ENCODE results near the gene PEDS1. TPM values are rescaled to one million over a fixed set of nuclear protein-coding genes. Genes with fewer than 3 reads are reported as not detected.

Gene PEDS1
- total and polyA plus RNA-seq, 2 of the 4 experiments (the other 2 are of a cell fraction): 24.0 to 59.9 TPM

DNA sequence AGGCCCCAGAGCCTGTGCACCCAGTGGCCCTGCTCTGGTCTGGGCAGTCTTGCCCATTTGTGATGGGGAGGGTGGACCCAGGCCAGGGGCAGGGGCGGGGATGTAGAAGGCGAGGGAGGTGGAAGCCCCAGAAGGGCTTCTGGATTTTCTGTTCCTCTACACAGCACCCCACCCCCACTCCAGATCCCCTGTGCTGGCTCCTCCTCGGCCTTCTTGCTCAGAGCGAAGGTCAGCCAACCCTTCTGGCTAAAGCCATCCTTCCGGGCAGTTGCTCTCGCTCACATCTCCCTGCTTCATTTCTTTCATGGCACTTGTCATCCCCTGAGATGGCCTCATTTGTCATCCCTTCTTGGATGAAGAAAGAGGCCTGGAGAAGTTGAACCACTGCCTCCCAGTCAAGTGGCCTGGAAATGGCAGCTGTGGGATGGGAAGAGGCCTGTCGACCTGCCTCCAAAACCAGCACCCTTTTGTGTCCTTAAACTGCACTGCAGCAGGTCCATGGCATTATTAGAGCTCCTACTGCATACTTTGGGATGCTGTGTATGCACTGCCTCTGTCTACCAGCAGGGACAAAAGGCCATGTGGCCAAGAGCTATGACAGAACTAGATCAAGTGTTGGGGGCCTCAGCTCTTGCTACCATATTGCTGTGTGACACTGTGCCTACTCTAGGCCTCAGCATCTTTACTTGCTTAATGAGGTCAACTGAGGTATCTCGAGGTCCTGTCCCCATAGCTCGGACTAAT lies 19.9 kb downstream of the PEDS1 start:
- H2AK9ac ChIP-seq (replicated peaks; ENCODE audit: low read depth, low read length, poor library complexity): no peak overlapping the region
- H4K20me1 ChIP-seq (ENCODE audit: insufficient read depth, low read length): peaks cover 40% of the 10 kb centered on the region; the same call in 1 of the 2 replicates
- no peaks in the 10 kb centered on the region for H3K9me3 ChIP-seq (ENCODE audit: control insufficient read depth, insufficient read depth, low read length)
- 0 out of 3 replicates have a peak overlapping the region, but pooled peaks have one; percentile 1 for H2BK15ac ChIP-seq (ENCODE audit: low read depth, low read length)
- in situ Hi-C loops (cut with MboI; ENCODE audit: low sequenced_read_pairs): no loop called here
- TF ChIP-seq CHD1 (IDR thresholded peaks at IDR 0.05; ENCODE audit: low read depth, low read length) (no peak), SMC3 (IDR thresholded peaks at IDR 0.05; ENCODE audit: low read depth, low read length) (no peak), CEBPB (IDR thresholded peaks at IDR 0.05; ENCODE audit: low read depth, low read length) (no peak), MAFK (IDR thresholded peaks at IDR 0.05; ENCODE audit: low read depth, low read length) (no peak), FOS (IDR thresholded peaks at IDR 0.05; ENCODE audit: low read depth, low read length) (no peak), NFE2L2 (IDR thresholded peaks at IDR 0.05; ENCODE audit: low read depth, low read length) (no peak), RAD21 (IDR thresholded peaks at IDR 0.05; ENCODE audit: low read length) (no peak), BHLHE40 (IDR thresholded peaks at IDR 0.05; ENCODE audit: low read depth, low read length) (no peak), MAZ (IDR thresholded peaks at IDR 0.05; ENCODE audit: borderline replicate concordance, low read depth, low read length) (no peak)
- TF ChIP-seq, protein P1, sequence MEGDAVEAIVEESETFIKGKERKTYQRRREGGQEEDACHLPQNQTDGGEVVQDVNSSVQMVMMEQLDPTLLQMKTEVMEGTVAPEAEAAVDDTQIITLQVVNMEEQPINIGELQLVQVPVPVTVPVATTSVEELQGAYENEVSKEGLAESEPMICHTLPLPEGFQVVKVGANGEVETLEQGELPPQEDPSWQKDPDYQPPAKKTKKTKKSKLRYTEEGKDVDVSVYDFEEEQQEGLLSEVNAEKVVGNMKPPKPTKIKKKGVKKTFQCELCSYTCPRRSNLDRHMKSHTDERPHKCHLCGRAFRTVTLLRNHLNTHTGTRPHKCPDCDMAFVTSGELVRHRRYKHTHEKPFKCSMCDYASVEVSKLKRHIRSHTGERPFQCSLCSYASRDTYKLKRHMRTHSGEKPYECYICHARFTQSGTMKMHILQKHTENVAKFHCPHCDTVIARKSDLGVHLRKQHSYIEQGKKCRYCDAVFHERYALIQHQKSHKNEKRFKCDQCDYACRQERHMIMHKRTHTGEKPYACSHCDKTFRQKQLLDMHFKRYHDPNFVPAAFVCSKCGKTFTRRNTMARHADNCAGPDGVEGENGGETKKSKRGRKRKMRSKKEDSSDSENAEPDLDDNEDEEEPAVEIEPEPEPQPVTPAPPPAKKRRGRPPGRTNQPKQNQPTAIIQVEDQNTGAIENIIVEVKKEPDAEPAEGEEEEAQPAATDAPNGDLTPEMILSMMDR (conservative IDR thresholded peaks at IDR 0.05; ENCODE audit: low read depth, low read length): no peak
- POLR2A ChIA-PET (ENCODE audit: unreplicated experiment): no interaction called here
- peaks cover 32 to 93% of the 10 kb centered on the region in 2 experiments for H3K79me1 ChIP-seq (ENCODE audit: low read depth in 1 of 2, low read length in 2 of 2)
- H4K8ac ChIP-seq (ENCODE audit: low read depth in 2 of 2, low read length in 2 of 2): no peak overlapping the region
- 100% methylated on average over 2 of the region's 9 CpGs; no CpG with 5 or more reads in 1 of the 2 experiments for WGBS, 2 experiments (ENCODE audit: extremely low coverage in 2 of 2, insufficient read length in 1 of 2)
- H3K36me3 ChIP-seq (ENCODE audit: control insufficient read depth, insufficient read depth, low read length): peaks cover 42% of the 10 kb centered on the region
- H3K4me1 ChIP-seq (ENCODE audit: control insufficient read depth, insufficient read depth, low read length): peaks cover 17% of the 10 kb centered on the region
- H3K14ac ChIP-seq (replicated peaks; ENCODE audit: low read depth, low read length): no peak overlapping the region
- intact Hi-C loops (cut with micrococcal nuclease): no loop called here
- dilution Hi-C loops (cut with HindIII; ENCODE audit: low sequenced_read_pairs, unreplicated experiment): no loop called here
- no peak overlapping the region for H3K4ac ChIP-seq (ENCODE audit: low read depth, low read length)
- no peak overlapping the region for H2BK120ac ChIP-seq (ENCODE audit: low read depth, low read length)
- no peak overlapping the region for H3K23ac ChIP-seq (ENCODE audit: low read depth, low read length)
- H2BK20ac ChIP-seq (ENCODE audit: low read depth, low read length): no peak overlapping the region
- no peak overlapping the region for H2AFZ ChIP-seq (replicated peaks; ENCODE audit: low read length, poor library complexity)
- no peak overlapping the region for H3K56ac ChIP-seq (ENCODE audit: extremely low read depth, insufficient read depth, low read length)
- 0 out of 2 replicates have a peak overlapping the region, but pooled peaks have one; percentile 12 for H4K91ac ChIP-seq (ENCODE audit: insufficient read depth, low read depth, low read length)
- no peak for DNase-seq
- CTCF ChIA-PET: interaction anchor here (0.6 to 1.8 kb wide), 3 partner anchors 15 to 38 kb away, joined by 3 to 4 read pairs (median 3); no protein-coding TSS in a partner anchor
- no peak overlapping the region for H3K18ac ChIP-seq (ENCODE audit: low read depth, low read length)
- no peaks in the 10 kb centered on the region for H3K27me3 ChIP-seq (ENCODE audit: control insufficient read depth, insufficient read depth, low read length)
- no peak overlapping the region for H4K5ac ChIP-seq (ENCODE audit: low read depth, low read length)
- no TSS peak for BruUV-seq (replicated peaks)
- H2BK5ac ChIP-seq (ENCODE audit: low read depth, low read length, poor library complexity, severe bottlenecking): no peak overlapping the region
- no peak for ATAC-seq (ENCODE audit: low read depth)
- H3K9ac ChIP-seq (ENCODE audit: low read depth, low read length): no peak overlapping the region
- H3K4me3 ChIP-seq (ENCODE audit: insufficient read depth, low read depth, low read length): no peak overlapping the region
- H3K9me1 ChIP-seq (ENCODE audit: insufficient read depth, low read length): peaks cover 49% of the 10 kb centered on the region
- H3K27ac ChIP-seq (ENCODE audit: insufficient read depth, low read length): no peak overlapping the region
- peak overlapping the region; percentile 19; the same call in 1 of the 2 replicates for H2AK5ac ChIP-seq (ENCODE audit: low read depth, low read length)
- H3K4me2 ChIP-seq (ENCODE audit: low read depth, low read length): no peak overlapping the region

All from IMR-90 (cell line).